Osteocyte (in vitro differentiated cells): Measurements from ENCODE around the gene CLCF1. TPM values are rescaled to one million over a fixed set of nuclear protein-coding genes. Genes with fewer than 3 reads are reported as not detected.

Experiments
- DNase-seq: peaks from one replicate; pipeline ENCODE4 v3.0.0; 2021; ENCODE audit warnings: mixed read lengths; ENCODE audit not compliant: unreplicated experiment; ENCODE audit errors: extremely low spot score
- H3K27ac Mint-ChIP-seq: one replicate; pipeline ENCODE4 v1.8.0; 2021; ENCODE audit warnings: mild to moderate bottlenecking, mixed read lengths; ENCODE audit not compliant: unreplicated experiment
- H3K27me3 Mint-ChIP-seq: one replicate; pipeline ENCODE4 v1.8.0; 2021; ENCODE audit warnings: mixed read lengths; ENCODE audit not compliant: unreplicated experiment
- H3K36me3 Mint-ChIP-seq: one replicate; pipeline ENCODE4 v1.8.0; 2021; ENCODE audit warnings: mixed read lengths; ENCODE audit not compliant: unreplicated experiment
- H3K4me1 Mint-ChIP-seq: one replicate; pipeline ENCODE4 v1.8.0; 2021; ENCODE audit warnings: mixed read lengths; ENCODE audit not compliant: unreplicated experiment
- H3K4me3 Mint-ChIP-seq: one replicate; pipeline ENCODE4 v1.8.0; 2021; ENCODE audit warnings: mild to moderate bottlenecking, moderate library complexity, mixed read lengths; ENCODE audit not compliant: unreplicated experiment
- H3K9me3 Mint-ChIP-seq: one replicate; pipeline ENCODE4 v1.8.0; 2021; ENCODE audit warnings: mixed read lengths; ENCODE audit not compliant: unreplicated experiment
- total RNA-seq: library from RNA; stranded (reverse); gene quantifications from 2 replicates; pipeline ENCODE4 v1.2.1, GENCODE V29; 2021
- TF ChIP-seq, protein P1 (sequence below): fragments of 200-600 bp; sonication (generic); IDR thresholded peaks from 2 replicates; pipeline ENCODE4 v1.5.0; 2021; ENCODE audit warnings: antibody characterized with exemption, mild to moderate bottlenecking, moderate library complexity

CLCF1 gene
- total RNA-seq, 1 donor from 2014 or later = 7.8 TPM

- peak overlapping the region; percentile 10 for H3K27ac Mint-ChIP-seq
- TF ChIP-seq, protein P1, sequence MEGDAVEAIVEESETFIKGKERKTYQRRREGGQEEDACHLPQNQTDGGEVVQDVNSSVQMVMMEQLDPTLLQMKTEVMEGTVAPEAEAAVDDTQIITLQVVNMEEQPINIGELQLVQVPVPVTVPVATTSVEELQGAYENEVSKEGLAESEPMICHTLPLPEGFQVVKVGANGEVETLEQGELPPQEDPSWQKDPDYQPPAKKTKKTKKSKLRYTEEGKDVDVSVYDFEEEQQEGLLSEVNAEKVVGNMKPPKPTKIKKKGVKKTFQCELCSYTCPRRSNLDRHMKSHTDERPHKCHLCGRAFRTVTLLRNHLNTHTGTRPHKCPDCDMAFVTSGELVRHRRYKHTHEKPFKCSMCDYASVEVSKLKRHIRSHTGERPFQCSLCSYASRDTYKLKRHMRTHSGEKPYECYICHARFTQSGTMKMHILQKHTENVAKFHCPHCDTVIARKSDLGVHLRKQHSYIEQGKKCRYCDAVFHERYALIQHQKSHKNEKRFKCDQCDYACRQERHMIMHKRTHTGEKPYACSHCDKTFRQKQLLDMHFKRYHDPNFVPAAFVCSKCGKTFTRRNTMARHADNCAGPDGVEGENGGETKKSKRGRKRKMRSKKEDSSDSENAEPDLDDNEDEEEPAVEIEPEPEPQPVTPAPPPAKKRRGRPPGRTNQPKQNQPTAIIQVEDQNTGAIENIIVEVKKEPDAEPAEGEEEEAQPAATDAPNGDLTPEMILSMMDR = no peak
- no peaks in the 10 kb centered on the region for H3K9me3 Mint-ChIP-seq
- H3K36me3 Mint-ChIP-seq = no peaks in the 10 kb centered on the region
- DNase-seq = no peak
- peak overlapping the region; percentile 48 for H3K4me3 Mint-ChIP-seq
- no peaks in the 10 kb centered on the region for H3K27me3 Mint-ChIP-seq
- H3K4me1 Mint-ChIP-seq = peaks cover 21% of the 10 kb centered on the region
These were observed 43.3 kb upstream of the CLCF1 start for GRCh38 chr11:67416416-67417335.

GRCh38 chr11:67415501-67416304 lies 42.3 kb upstream of the CLCF1 start, which contains the start of gene CARNS1:
Gene CARNS1, plus strand, starts transcription at chr11:67415678. Its CDS starts 522 bp downstream, at chr11:67416200.
- DNase-seq = no peak
- H3K36me3 Mint-ChIP-seq = no peaks in the 10 kb centered on the region
- H3K4me3 Mint-ChIP-seq = no peak within 1 kb of the TSS
- TF ChIP-seq, protein P1 = no peak
- H3K27ac Mint-ChIP-seq = no peak within 1 kb of the TSS
- no peaks in the 10 kb centered on the region for H3K9me3 Mint-ChIP-seq
- H3K27me3 Mint-ChIP-seq = no peaks in the 10 kb centered on the region
- peaks cover 18% of the 10 kb centered on the region for H3K4me1 Mint-ChIP-seq

DNA sequence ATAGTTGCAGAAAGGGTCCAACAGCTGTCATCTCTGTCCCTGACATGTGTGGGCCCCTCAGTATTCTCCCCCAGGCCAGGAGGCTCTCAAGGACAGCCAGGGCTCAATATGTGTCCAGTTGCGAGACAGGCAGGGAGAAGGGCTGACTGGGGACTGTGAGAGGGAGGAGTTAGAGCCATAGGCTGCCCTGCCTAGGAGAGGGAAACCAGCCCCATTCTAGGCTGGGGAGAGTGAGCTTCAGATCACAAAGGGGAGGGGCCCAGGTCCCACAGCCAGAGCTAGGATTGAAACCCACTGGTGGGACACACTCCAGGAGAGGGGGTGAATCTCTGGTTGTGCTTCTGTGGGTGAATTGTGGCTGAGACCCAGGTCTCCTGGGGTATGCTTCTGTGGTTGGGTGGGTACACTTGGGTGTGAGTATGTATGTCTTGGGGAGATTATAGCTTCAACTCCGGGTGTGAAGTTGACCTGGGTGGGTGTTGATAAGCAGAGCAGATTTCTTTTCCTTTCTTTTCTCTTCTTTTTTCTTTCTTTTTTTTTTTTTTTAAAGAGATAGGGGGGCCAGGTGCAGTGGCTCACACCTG lies 40.0 kb upstream of the CLCF1 start:
- no peak overlapping the region for H3K27ac Mint-ChIP-seq

DNA sequence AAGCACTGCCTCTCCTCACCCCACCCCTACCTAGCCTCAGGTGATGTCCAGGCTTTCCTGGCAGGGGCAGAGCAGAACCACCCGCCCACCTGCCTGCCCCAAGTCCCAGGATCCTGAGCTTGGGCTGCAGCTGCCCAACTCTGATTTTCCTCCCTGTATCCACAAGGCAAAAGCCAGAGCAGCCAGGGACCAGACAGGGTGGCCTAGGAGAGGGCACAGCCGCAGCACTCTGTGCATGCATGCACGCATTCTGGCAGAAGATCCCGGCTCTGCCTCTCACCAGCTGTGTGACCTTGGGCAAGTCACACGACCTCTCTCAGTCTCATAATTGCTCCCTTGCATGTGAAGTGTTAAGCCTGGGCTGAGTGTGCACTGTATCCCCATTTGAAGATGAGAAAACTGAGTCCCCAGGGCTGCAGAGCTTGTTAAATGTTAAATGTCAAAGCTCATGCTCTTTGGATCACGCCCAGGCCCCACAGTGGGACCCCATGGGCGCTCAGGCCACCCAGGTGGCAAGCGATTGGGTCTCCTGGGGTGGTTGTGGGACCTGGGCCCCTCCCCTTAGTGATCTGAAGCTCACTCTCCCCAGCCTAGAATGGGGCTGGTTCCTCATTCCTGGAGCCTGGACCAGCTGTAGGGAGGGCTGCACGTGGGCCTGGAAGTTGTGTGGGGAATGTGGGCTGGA lies 39.2 kb upstream of the CLCF1 start:
- Mint-ChIP-seq H3K4me1 (peaks cover 13% of the 10 kb centered on the region), H3K36me3 (no peaks in the 10 kb centered on the region), H3K9me3 (no peaks in the 10 kb centered on the region), H3K27me3 (no peaks in the 10 kb centered on the region), H3K4me3 (no peak overlapping the region), H3K27ac (no peak overlapping the region)
- TF ChIP-seq, protein P1 = no peak
- peak; percentile 74 for DNase-seq

More for the DNA sequence above, 40.0 kb upstream of the CLCF1 start:
- Mint-ChIP-seq H3K36me3 (no peaks in the 10 kb centered on the region), H3K4me3 (no peak overlapping the region), H3K4me1 (peaks cover 13% of the 10 kb centered on the region), H3K9me3 (no peaks in the 10 kb centered on the region), H3K27me3 (no peaks in the 10 kb centered on the region)
- TF ChIP-seq, protein P1 = no peak
- no peak for DNase-seq
